ENCODE results near the gene GLIS1. TPM values are rescaled to one million over a fixed set of nuclear protein-coding genes. Genes with fewer than 3 reads are reported as not detected.

The GLIS1 gene
- total and polyA plus RNA-seq, 2 of the 8 experiments (the other 6 are each of a cell fraction or from before 2014, with no cell fraction given): 0.15 to 0.22 TPM

DNA sequence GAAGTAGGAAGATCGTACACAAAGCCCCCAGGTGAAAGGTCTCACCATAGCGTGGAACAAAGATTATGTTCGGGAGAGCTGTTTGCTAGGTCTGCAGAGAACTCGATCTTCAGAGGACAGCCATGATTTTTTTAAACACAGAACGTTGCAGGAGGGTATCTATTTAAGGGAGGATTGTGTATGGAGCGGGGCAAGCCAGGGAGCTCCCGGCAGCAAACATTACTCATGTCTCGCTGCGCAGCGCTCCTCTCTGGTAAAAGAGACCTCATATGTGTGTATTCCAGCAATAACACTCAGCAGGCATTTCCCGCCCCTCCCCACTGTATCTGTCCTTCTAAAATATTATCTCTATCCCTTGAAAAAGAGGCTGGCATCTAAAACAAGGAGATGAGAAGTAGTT is 2.7 kb downstream of the GLIS1 start:
- Histone ChIP-seq H3K9ac (replicated peaks in 1 of 4; ENCODE audit: extremely low read depth in 1 of 4, low read depth in 3 of 4, low read length in 3 of 4) (no peak overlapping the region), H2AFZ (ENCODE audit: low read length) (no peak overlapping the region), H4K20me1 (replicated peaks in 1 of 2; ENCODE audit: control insufficient read depth in 1 of 2, insufficient read depth in 2 of 2, low read length in 2 of 2) (peaks cover 0 to 11% of the 10 kb centered on the region in 2 experiments), H3K23me2 (ENCODE audit: low read depth, low read length) (peaks cover 13% of the 10 kb centered on the region; the same call in 1 of the 2 replicates), H4K5ac (ENCODE audit: insufficient read length, low read depth, low read length) (no peak overlapping the region), H2BK15ac (ENCODE audit: low read length) (no peak overlapping the region), H3K56ac (replicated peaks; ENCODE audit: insufficient read length, low read depth, low read length) (no peak overlapping the region), H3K36me3 (ENCODE audit: control insufficient read depth in 2 of 4, insufficient read depth in 4 of 4, low read length in 3 of 4) (peaks cover 0 to 3% (median 0%) of the 10 kb centered on the region in 4 experiments; a peak in 1 of 8 replicates), H3K23ac (ENCODE audit: insufficient read length) (no peak overlapping the region), H3K79me1 (ENCODE audit: low read depth, low read length) (no peaks in the 10 kb centered on the region), H3K4me3 (ENCODE audit: extremely low read depth in 1 of 4, insufficient read depth in 2 of 4, low read depth in 3 of 4, low read length in 4 of 4) (no peak overlapping the region), H3K9me3 (ENCODE audit: insufficient read depth in 2 of 2, low read depth in 1 of 2, low read length in 1 of 2) (no peaks in the 10 kb centered on the region), H2BK5ac (ENCODE audit: low read depth, low read length) (no peak overlapping the region), H3K79me2 (ENCODE audit: control insufficient read depth in 1 of 2, insufficient read depth in 2 of 2, low read length in 2 of 2) (no peaks in the 10 kb centered on the region), H3K18ac (ENCODE audit: extremely low read depth, low read length) (no peak overlapping the region), H2BK12ac (ENCODE audit: low read depth, low read length) (no peak overlapping the region), H2BK20ac (ENCODE audit: low read length) (no peak overlapping the region), H3K4ac (replicated peaks; ENCODE audit: insufficient read length, low read depth, low read length) (no peak overlapping the region), H4K91ac (replicated peaks; ENCODE audit: insufficient read length, low read length) (no peak overlapping the region), H4K8ac (ENCODE audit: extremely low read depth, insufficient read depth, low read length) (no peak overlapping the region), H3K27me3 (replicated peaks in 1 of 4; ENCODE audit: control insufficient read depth in 3 of 4, extremely low read depth in 1 of 4, insufficient read depth in 3 of 4, low read length in 3 of 4) (peaks cover 41 to 56% (median 55%) of the 10 kb centered on the region in 4 experiments), H3K4me2 (ENCODE audit: insufficient read depth in 1 of 2, low read depth in 2 of 2, low read length in 2 of 2) (no peak overlapping the region), H3K4me1 (replicated peaks in 1 of 4; ENCODE audit: control insufficient read depth in 3 of 4, insufficient read depth in 4 of 4, low read length in 3 of 4) (peaks cover 0 to 9% (median 3%) of the 10 kb centered on the region in 4 experiments; a peak in 5 of 7 replicates), H3K14ac (ENCODE audit: insufficient read length) (no peak overlapping the region), H3K27ac (ENCODE audit: low read depth, low read length) (no peak overlapping the region), H2AK5ac (ENCODE audit: low read depth, low read length) (no peak overlapping the region), H2BK120ac (replicated peaks; ENCODE audit: low read depth, low read length) (no peak overlapping the region)
- no peak for DNase-seq (ENCODE audit: low read depth in 1 of 2, low spot score in 2 of 2)
- POLR2A ChIA-PET (ENCODE audit: partially characterized antibody): interaction anchor here (1.3 to 1.6 kb wide), 2 partner anchors 12 to 99 kb away, joined by 3 to 4 read pairs; no protein-coding TSS in a partner anchor
- TF ChIP-seq EZH2 (IDR thresholded peaks at IDR 0.05; ENCODE audit: low read depth, low read length, severe bottlenecking) (no peak), RNF2 (IDR thresholded peaks at IDR 0.05; ENCODE audit: borderline replicate concordance, low read depth, low read length, missing control alignments, poor library complexity, severe bottlenecking) (no peak), POU5F1 (IDR thresholded peaks at IDR 0.05; ENCODE audit: low read depth, low read length) (no peak), EGR1 (IDR thresholded peaks at IDR 0.05; ENCODE audit: borderline replicate concordance, low read depth, low read length) (no peak)
- CTCF ChIA-PET (ENCODE audit: partially characterized antibody): interaction anchor here (0.8 to 5.1 kb wide), 7 partner anchors 11 to 159 kb away, joined by 3 to 39 read pairs (median 3); no protein-coding TSS in a partner anchor
- 83% methylated on average over 11 of the region's 11 CpGs; no CpG with 5 or more reads in 1 of the 2 experiments for WGBS, 2 experiments (ENCODE audit: extremely low coverage in 1 of 2, insufficient coverage in 1 of 2, insufficient read length in 1 of 2, insufficient replicate concordance in 2 of 2, low coverage in 1 of 2, low lambda C conversion rate in 2 of 2, missing lambda C conversion rate in 1 of 2)
- no peak for FAIRE-seq

All from H1 (cell line).